ENCODE results near the gene PTCH2. TPM values are rescaled to one million over a fixed set of nuclear protein-coding genes. Genes with fewer than 3 reads are reported as not detected.
"Not testable (repeated sequence)": the region's sequence is repeated elsewhere in the genome, so short reads cannot be mapped to it uniquely, and the experiment has no call there.

The PTCH2 gene
- total RNA-seq, 2 experiments from 2014 or later: 0.94 to 1.0 TPM

GRCh38 chr1:44812822-44813543, 30.1 kb downstream of the PTCH2 start:
- peak overlapping the region; percentile 34 for H3K4me3 Mint-ChIP-seq
- no peaks in the 10 kb centered on the region for H3K9me3 Mint-ChIP-seq
- CTCF ChIA-PET: interaction anchor here (0.6 to 3.1 kb wide), 7 partner anchors 13 to 91 kb away, joined by 3 to 12 read pairs (median 3); partner anchors contain the start of genes BEST4, PLK3 and RPS8
- H3K36me3 Mint-ChIP-seq (ENCODE audit: low read depth): peaks cover 33% of the 10 kb centered on the region
- intact Hi-C loops (cut with micrococcal nuclease): no loop called here
- peaks cover 64% of the 10 kb centered on the region for H3K4me1 Mint-ChIP-seq (ENCODE audit: low read depth)
- H3K27me3 Mint-ChIP-seq (ENCODE audit: low read depth): no peaks in the 10 kb centered on the region
- H3K27ac Mint-ChIP-seq: peak overlapping the region; percentile 100
- no peak for DNase-seq

DNA sequence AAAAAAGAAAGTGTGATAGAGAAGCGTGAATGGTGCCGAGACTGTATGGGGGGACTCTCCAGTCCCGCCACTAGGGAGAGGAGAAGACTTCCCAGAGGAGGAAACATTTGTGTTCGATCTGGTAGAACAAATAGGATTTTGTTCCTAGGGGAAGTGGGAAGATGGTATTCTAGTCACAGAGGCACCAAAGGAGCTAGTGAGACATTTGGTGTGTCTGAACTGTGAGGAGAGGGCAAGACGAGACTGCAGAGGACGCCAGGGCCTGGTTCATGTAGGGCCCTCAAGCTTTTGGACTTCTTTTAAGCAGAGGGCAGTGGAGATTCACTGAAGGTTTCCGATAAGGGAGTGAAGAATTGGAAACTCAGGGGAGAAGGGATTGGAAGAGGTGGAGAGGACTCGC, 31.8 kb downstream of the PTCH2 start:
- CTCF ChIA-PET: interaction anchor here (1.0 to 1.1 kb wide), 2 partner anchors 11 to 201 kb away, joined by 3 read pairs; partner anchors contain the start of genes PLK3 and UROD
- no peak for DNase-seq
- peaks cover 76% of the 10 kb centered on the region for H3K4me1 Mint-ChIP-seq (ENCODE audit: low read depth)
- H3K4me3 Mint-ChIP-seq: peak overlapping the region; percentile 76
- peak overlapping the region; percentile 100 for H3K27ac Mint-ChIP-seq
- intact Hi-C loops (cut with micrococcal nuclease): no loop called here
- no peaks in the 10 kb centered on the region for H3K9me3 Mint-ChIP-seq
- H3K27me3 Mint-ChIP-seq (ENCODE audit: low read depth): no peaks in the 10 kb centered on the region
- H3K36me3 Mint-ChIP-seq (ENCODE audit: low read depth): peaks cover 41% of the 10 kb centered on the region

- H3K9me3 Mint-ChIP-seq; intact Hi-C loops (cut with micrococcal nuclease); DNase-seq; H3K27me3 Mint-ChIP-seq (ENCODE audit: low read depth): not testable (repeated sequence)
- peaks cover 39% of the 10 kb centered on the region for H3K36me3 Mint-ChIP-seq (ENCODE audit: low read depth)
- H3K4me3 Mint-ChIP-seq: peak overlapping the region; percentile 76
- CTCF ChIA-PET: interaction anchor here (1.0 kb wide), 1 partner anchor 11 kb away, joined by 3 read pairs; the partner anchor contains the start of gene PLK3
- peaks cover 78% of the 10 kb centered on the region for H3K4me1 Mint-ChIP-seq (ENCODE audit: low read depth)
- peak overlapping the region; percentile 100 for H3K27ac Mint-ChIP-seq
Measured at GRCh38 chr1:44810762-44811105, 32.3 kb downstream of the PTCH2 start.

GRCh38 chr1:44810101-44810761, 32.8 kb downstream of the PTCH2 start:
- intact Hi-C loops (cut with micrococcal nuclease): no loop called here
- Mint-ChIP-seq H3K9me3 (no peaks in the 10 kb centered on the region), H3K4me1 (ENCODE audit: low read depth) (peaks cover 81% of the 10 kb centered on the region), H3K4me3 (peak overlapping the region; percentile 76), H3K27me3 (ENCODE audit: low read depth) (no peaks in the 10 kb centered on the region), H3K27ac (peak overlapping the region; percentile 100), H3K36me3 (ENCODE audit: low read depth) (peaks cover 39% of the 10 kb centered on the region)
- CTCF ChIA-PET: interaction anchor here (0.7 to 2.8 kb wide), 9 partner anchors 9 to 80 kb away, joined by 3 to 17 read pairs (median 5); partner anchors contain the start of genes BEST4 and PLK3
- DNase-seq: peak; percentile 67

GRCh38 chr1:44808938-44809917, 33.8 kb downstream of the PTCH2 start:
- peak overlapping the region; percentile 76 for H3K4me3 Mint-ChIP-seq
- no peaks in the 10 kb centered on the region for H3K9me3 Mint-ChIP-seq
- DNase-seq: peak; percentile 96
- H3K27ac Mint-ChIP-seq: peak overlapping the region; percentile 100
- peaks cover 82% of the 10 kb centered on the region for H3K4me1 Mint-ChIP-seq (ENCODE audit: low read depth)
- CTCF ChIA-PET: interaction anchor here (0.7 to 2.8 kb wide), 18 partner anchors 8 to 494 kb away, joined by 3 to 17 read pairs (median 4); partner anchors contain the start of genes BEST4, HECTD3 and PLK3
- H3K27me3 Mint-ChIP-seq (ENCODE audit: low read depth): no peaks in the 10 kb centered on the region
- H3K36me3 Mint-ChIP-seq (ENCODE audit: low read depth): peaks cover 42% of the 10 kb centered on the region
- intact Hi-C loops (cut with micrococcal nuclease): loop anchor here (1.0 to 10.0 kb wide), 4 partner anchors 8 to 776 kb away; partner anchors contain the start of gene NASP

DNA sequence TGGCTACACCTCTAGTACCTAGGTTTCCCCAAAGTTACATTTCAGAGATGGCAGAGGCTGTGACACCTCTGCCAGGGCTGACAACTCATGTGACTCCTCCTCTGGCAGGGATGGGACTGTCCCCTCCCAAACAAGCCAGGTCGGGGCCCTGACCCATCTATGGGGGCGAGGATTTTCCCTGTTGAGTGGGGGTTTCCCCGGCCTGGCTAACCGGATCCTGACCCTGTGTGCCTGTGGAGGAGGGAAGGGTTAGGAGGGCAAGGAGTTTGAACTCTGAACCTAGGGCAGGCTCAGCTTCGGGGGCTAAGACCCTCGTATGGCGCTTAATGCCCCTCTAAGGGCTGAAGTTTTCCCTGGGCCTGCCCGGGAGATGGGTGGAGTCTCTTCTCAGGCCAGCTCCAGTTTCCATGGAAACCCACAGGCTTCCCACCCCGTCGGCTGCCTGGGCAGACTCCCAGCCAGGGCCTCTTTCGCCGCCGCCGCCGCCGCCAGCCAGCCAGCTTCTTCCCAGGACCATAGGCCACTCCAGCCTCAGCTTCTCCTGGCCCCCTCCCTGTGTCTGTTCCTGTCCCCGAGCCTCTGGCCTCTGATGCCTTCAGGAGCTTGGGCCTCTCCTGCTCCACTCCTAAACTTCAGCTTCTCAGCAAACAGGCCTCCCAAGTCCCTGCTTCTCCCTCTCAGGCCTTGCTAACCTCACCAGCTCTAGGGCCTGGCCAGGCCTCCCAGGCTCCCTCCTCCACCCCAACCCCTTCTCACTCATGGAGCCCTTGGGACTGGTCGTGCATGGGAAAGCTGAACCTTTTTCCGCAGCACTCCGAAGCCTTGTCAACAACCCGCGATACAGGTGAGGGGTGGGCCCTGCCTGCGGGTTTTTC, 34.8 kb downstream of the PTCH2 start, which contains the start of gene BTBD19:
Gene BTBD19 (plus strand): TSS at position 461 of the 875 bp plus-strand sequence. CDS start 298 bp downstream, at position 759.
- H3K27me3 Mint-ChIP-seq (ENCODE audit: low read depth): no peaks in the 10 kb centered on the region
- peak within 1 kb of the TSS; percentile 100 for H3K27ac Mint-ChIP-seq
- peaks cover 45% of the 10 kb centered on the region for H3K36me3 Mint-ChIP-seq (ENCODE audit: low read depth)
- intact Hi-C loops (cut with micrococcal nuclease): loop anchor here (10.0 kb wide), 1 partner anchor 777 kb away; the partner anchor contains the start of gene NASP
- H3K9me3 Mint-ChIP-seq: no peaks in the 10 kb centered on the region
- H3K4me3 Mint-ChIP-seq: peak within 1 kb of the TSS; percentile 76
- DNase-seq: peak; percentile 94
- CTCF ChIA-PET: interaction anchor here (0.8 to 2.8 kb wide), 14 partner anchors 8 to 495 kb away, joined by 3 to 17 read pairs (median 5); partner anchors contain the start of genes HECTD3 and PLK3
- peaks cover 88% of the 10 kb centered on the region for H3K4me1 Mint-ChIP-seq (ENCODE audit: low read depth)

DNA sequence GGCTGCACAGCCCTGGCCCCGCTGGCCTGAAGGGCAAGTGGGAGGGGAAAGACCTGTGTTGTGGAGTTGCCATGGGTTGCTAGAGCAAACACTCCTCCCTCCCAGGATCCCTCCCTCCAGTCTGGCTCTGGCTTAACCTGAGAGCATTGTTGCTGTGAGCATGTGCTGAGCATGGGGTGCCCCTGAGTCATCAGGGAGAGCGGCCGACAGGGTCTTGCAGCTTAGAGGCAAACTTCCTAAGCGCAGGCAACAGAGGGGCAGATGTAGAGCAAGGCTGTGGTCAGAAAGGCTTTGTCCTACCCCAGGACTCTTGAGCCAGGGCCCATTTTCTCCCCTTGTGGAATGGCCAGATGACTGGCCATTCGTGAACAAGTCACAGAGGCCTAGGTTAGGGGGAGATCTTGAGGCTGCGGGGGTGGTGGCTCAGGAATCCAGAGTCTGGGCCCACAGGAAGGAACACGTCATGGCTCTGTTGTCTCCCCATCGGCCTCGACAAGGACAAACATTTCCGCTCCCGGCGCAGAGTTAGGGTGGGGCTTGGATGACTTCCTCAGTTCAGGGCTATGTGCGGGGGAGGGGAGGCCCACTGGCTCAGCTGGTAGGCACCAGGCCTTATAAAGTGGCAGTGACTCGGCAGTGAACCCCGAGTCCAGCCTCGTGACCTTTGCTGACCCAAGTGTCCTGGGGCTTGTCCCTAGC, 35.5 kb downstream of the PTCH2 start:
- CTCF ChIA-PET: interaction anchor here (0.7 to 2.8 kb wide), 8 partner anchors 7 to 78 kb away, joined by 3 to 17 read pairs (median 7); partner anchors contain the start of gene PLK3
- H3K4me1 Mint-ChIP-seq (ENCODE audit: low read depth): peaks cover 93% of the 10 kb centered on the region
- peaks cover 52% of the 10 kb centered on the region for H3K36me3 Mint-ChIP-seq (ENCODE audit: low read depth)
- H3K27me3 Mint-ChIP-seq (ENCODE audit: low read depth): no peaks in the 10 kb centered on the region
- no peaks in the 10 kb centered on the region for H3K9me3 Mint-ChIP-seq
- peak overlapping the region; percentile 76 for H3K4me3 Mint-ChIP-seq
- DNase-seq: peak; percentile 97
- intact Hi-C loops (cut with micrococcal nuclease): loop anchor here (1.0 to 10.0 kb wide), 4 partner anchors 68 to 879 kb away; partner anchors contain the start of genes GPBP1L1, KIF2C, NASP and RNU5D-1
- H3K27ac Mint-ChIP-seq: peak overlapping the region; percentile 100

DNA sequence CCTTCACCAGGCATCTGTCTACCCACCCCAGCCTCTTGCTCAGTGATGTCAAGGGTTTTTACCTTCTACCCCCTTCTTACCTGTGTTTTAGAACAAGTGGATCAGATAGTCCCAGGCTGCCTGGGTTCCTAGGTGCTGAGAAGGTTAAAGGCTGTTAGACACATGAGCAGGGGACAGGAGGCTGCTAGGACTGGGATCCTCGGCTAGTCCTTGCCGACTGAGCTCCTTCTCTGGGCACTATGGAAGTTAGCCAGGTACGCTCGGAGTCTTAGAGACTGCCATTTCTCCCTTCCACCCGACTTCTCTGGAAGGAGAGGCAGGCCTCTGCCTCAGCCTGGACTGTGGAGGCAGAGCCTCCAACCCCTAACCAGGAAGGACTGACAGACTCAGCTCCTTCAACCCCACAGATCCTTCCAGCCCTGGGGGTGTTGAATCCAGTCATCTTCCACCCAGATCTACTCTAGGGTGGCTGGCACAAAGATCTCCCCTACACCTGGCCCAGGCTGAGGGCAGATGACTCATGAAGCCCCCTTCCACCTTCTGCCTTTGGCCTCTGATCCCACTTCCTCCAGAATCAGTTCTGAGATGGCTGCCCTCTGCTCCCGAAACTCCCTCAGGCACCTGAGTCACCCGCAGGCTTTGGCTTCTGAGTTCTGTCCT, 36.2 kb downstream of the PTCH2 start, which contains the start of gene DYNLT4:
Gene DYNLT4 (minus strand): TSS at position 648 of the 660 bp plus-strand sequence. CDS start 683 bp downstream, outside the sequence.
- H3K4me3 Mint-ChIP-seq: peak within 1 kb of the TSS; percentile 76
- CTCF ChIA-PET: interaction anchor here (0.7 to 1.0 kb wide), 3 partner anchors 12 to 17 kb away, joined by 3 to 6 read pairs (median 5); no protein-coding TSS in a partner anchor
- no peak for DNase-seq
- no peaks in the 10 kb centered on the region for H3K27me3 Mint-ChIP-seq (ENCODE audit: low read depth)
- peak within 1 kb of the TSS; percentile 100 for H3K27ac Mint-ChIP-seq
- H3K4me1 Mint-ChIP-seq (ENCODE audit: low read depth): peaks cover 93% of the 10 kb centered on the region
- intact Hi-C loops (cut with micrococcal nuclease): loop anchor here (1.0 to 10.0 kb wide), 4 partner anchors 68 to 880 kb away; partner anchors contain the start of genes GPBP1L1, KIF2C, NASP and RNU5D-1
- peaks cover 54% of the 10 kb centered on the region for H3K36me3 Mint-ChIP-seq (ENCODE audit: low read depth)
- H3K9me3 Mint-ChIP-seq: no peaks in the 10 kb centered on the region

- Mint-ChIP-seq H3K27me3 (ENCODE audit: low read depth) (no peaks in the 10 kb centered on the region), H3K36me3 (ENCODE audit: low read depth) (peaks cover 57% of the 10 kb centered on the region), H3K4me3 (peak overlapping the region; percentile 76), H3K9me3 (no peaks in the 10 kb centered on the region), H3K4me1 (ENCODE audit: low read depth) (peaks cover 88% of the 10 kb centered on the region), H3K27ac (peak overlapping the region; percentile 100)
- CTCF ChIA-PET: interaction anchor here (0.9 to 1.0 kb wide), 3 partner anchors 8 to 13 kb away, joined by 3 to 5 read pairs (median 4); no protein-coding TSS in a partner anchor
- intact Hi-C loops (cut with micrococcal nuclease): loop anchor here (2.0 to 10.0 kb wide), 2 partner anchors 779 to 881 kb away; partner anchors contain the start of genes GPBP1L1 and NASP
- DNase-seq: no peak
Measured at GRCh38 chr1:44806025-44806703, 36.9 kb downstream of the PTCH2 start.
